Stomach (tissue), 9 donors: ENCODE measurements around the gene ZDHHC13. TPM values are rescaled to one million over a fixed set of nuclear protein-coding genes. Genes with fewer than 3 reads are reported as not detected.

Experiments
- DNase-seq, 2 donors: peaks; one replicate each; pipeline versions ENCODE4 v3.0.0 to v3.0.0-alpha.2; 2013 to 2019
- H3K27ac ChIP-seq, 5 donors: fragments of 200-600 bp in 4 of 5; sonication (generic) in 4 of 5; one replicate each; pipeline ENCODE4 v1.5.1; 2013 to 2019; ENCODE audit warnings: mild to moderate bottlenecking in 1 of 5, moderate library complexity in 1 of 5
- H3K27me3 ChIP-seq, 3 donors: fragments of 200-600 bp; sonication (generic); one replicate each; pipeline ENCODE4 v1.5.1; 2017 to 2019; ENCODE audit warnings: mixed run types in 1 of 3
- H3K36me3 ChIP-seq, 4 donors: fragments of 200-600 bp; sonication (generic); 1 replicate in 3 of 4; 2 replicates in 1 of 4; pipeline ENCODE4 v1.5.1; 2016 to 2019
- H3K4me1 ChIP-seq, 4 donors: fragments of 200-600 bp; sonication (generic); one replicate each; pipeline ENCODE4 v1.5.1; 2016 to 2019
- H3K4me3 ChIP-seq, 4 donors: fragments of 200-600 bp; sonication (generic) in 3 of 4; one replicate each; pipeline ENCODE4 v1.5.1; 2016 to 2019; ENCODE audit warnings: mild to moderate bottlenecking in 1 of 4
- H3K9me3 ChIP-seq, 4 donors: fragments of 200-600 bp; sonication (generic); one replicate each; pipeline ENCODE4 v1.5.1; 2016 to 2019
- CTCF ChIP-seq, 7 experiments: fragments of 450-650 bp in 4 of 7; fragments of 200-600 bp in 3 of 7; sonication (generic) in 3 of 7; IDR thresholded peaks; one replicate each; pipeline ENCODE4 v1.5.1; 2016 to 2019; ENCODE audit warnings: antibody characterized with exemption in 7 of 7, control low read depth in 2 of 7, mild to moderate bottlenecking in 1 of 7
- EP300 ChIP-seq: sonication (generic); formaldehyde crosslinking; IDR thresholded peaks from one replicate; pipeline ENCODE4 v1.6.1; 2017; ENCODE audit warnings: antibody characterized with exemption
- POLR2A ChIP-seq, 4 donors: fragments of 450-650 bp; IDR thresholded peaks; one replicate each; pipeline ENCODE4 v1.6.1; 2016; ENCODE audit warnings: antibody characterized with exemption in 4 of 4, control low read depth in 2 of 4, mild to moderate bottlenecking in 1 of 4, moderate library complexity in 1 of 4
- POLR2AphosphoS5 ChIP-seq, 3 donors: sonication (generic); formaldehyde crosslinking; IDR thresholded peaks; one replicate each; pipeline ENCODE4 v1.6.1; 2016; ENCODE audit warnings: antibody characterized with exemption in 3 of 3
- WGBS, 5 donors: extraction: QIAGEN DNeasy Blood & Tissue Kit in 3 of 5; methylation state at CpG; one replicate each; pipeline versions ENCODE4 v1.1.5 to v1.1.7; 2013 to 2018; 5-methylcytosine and 5-hydroxymethylcytosine counted together
- intact Hi-C: fragments of 100-400 bp; cut with DNase I; formaldehyde crosslinking; loops from one replicate; pipeline ENCODE4 v1.15.1; 2023; ENCODE audit warnings: low total_unique reads
- polyA plus RNA-seq, 3 donors: library from polyadenylated mRNA; stranded (reverse); fragments of 200-250 nt; gene quantifications; one replicate each; pipeline ENCODE4 v1.2.3, GENCODE V29; 2013
- total RNA-seq, 5 donors: library from RNA; depleted of rRNA; stranded (reverse); fragments of >200 nt; gene quantifications; one replicate each; pipeline versions ENCODE4 v1.1.0 to v1.2.3, GENCODE V29; 2014 to 2016
- donor health status: healthy with polysubstance abuse.
- donor health status: Bipolar disorder and iron deficiency.
- donor health status: healthy.

ZDHHC13 gene
- total and polyA plus RNA-seq, 8 donors = 5.5 to 43.9 (median 19.5) TPM

GRCh38 chr11:19181531-19182261 is 64.7 kb downstream of the ZDHHC13 start:
- TF ChIP-seq CTCF (IDR thresholded peaks at IDR 0.05) (no peak), POLR2A (IDR thresholded peaks at IDR 0.05) (no peak), EP300 (no peak), POLR2AphosphoS5 (IDR thresholded peaks at IDR 0.05) (no peak)
- no peak for DNase-seq
- intact Hi-C loops = no loop called here
- H3K4me3 ChIP-seq = no peak overlapping the region
- 79 to 90% (median 87%) methylated on average over 5 of the region's 5 CpGs for WGBS, 5 donors
- no peaks in the 10 kb centered on the region for H3K27me3 ChIP-seq
- H3K9me3 ChIP-seq = no peaks in the 10 kb centered on the region
- no peak overlapping the region for H3K27ac ChIP-seq
- no peaks in the 10 kb centered on the region for H3K4me1 ChIP-seq
- H3K36me3 ChIP-seq = peaks cover 0 to 11% (median 5%) of the 10 kb centered on the region in 4 donors

- WGBS, 5 donors = 79 to 88% (median 85%) methylated on average over 7 of the region's 7 CpGs
- Histone ChIP-seq H3K9me3 (no peaks in the 10 kb centered on the region), H3K4me3 (no peak overlapping the region), H3K27ac (no peak overlapping the region), H3K36me3 (no peaks in the 10 kb centered on the region), H3K4me1 (no peaks in the 10 kb centered on the region), H3K27me3 (no peaks in the 10 kb centered on the region)
- DNase-seq = no peak
- TF ChIP-seq POLR2A (IDR thresholded peaks at IDR 0.05) (no peak), POLR2AphosphoS5 (IDR thresholded peaks at IDR 0.05) (no peak), EP300 (no peak), CTCF (IDR thresholded peaks at IDR 0.05) (no peak)
- intact Hi-C loops = no loop called here
These were observed 66.7 kb downstream of the ZDHHC13 start for GRCh38 chr11:19183646-19184045.

- Histone ChIP-seq H3K27me3 (no peaks in the 10 kb centered on the region), H3K36me3 (no peaks in the 10 kb centered on the region), H3K27ac (no peak overlapping the region), H3K4me3 (no peak overlapping the region), H3K4me1 (no peaks in the 10 kb centered on the region), H3K9me3 (no peaks in the 10 kb centered on the region)
- WGBS, 5 donors = 68 to 83% (median 72%) methylated on average over 2 of the region's 2 CpGs
- intact Hi-C loops = no loop called here
- TF ChIP-seq EP300 (no peak), POLR2A (IDR thresholded peaks at IDR 0.05) (no peak), POLR2AphosphoS5 (IDR thresholded peaks at IDR 0.05) (no peak), CTCF (IDR thresholded peaks at IDR 0.05) (no peak)
- DNase-seq = no peak
These were observed 68.1 kb downstream of the ZDHHC13 start for GRCh38 chr11:19185036-19185435.

GRCh38 chr11:19185516-19186052 is 68.6 kb downstream of the ZDHHC13 start:
- no peak overlapping the region for H3K4me3 ChIP-seq
- intact Hi-C loops = no loop called here
- no peaks in the 10 kb centered on the region for H3K9me3 ChIP-seq
- H3K4me1 ChIP-seq = no peaks in the 10 kb centered on the region
- TF ChIP-seq EP300 (no peak), CTCF (IDR thresholded peaks at IDR 0.05) (no peak), POLR2AphosphoS5 (IDR thresholded peaks at IDR 0.05) (no peak), POLR2A (IDR thresholded peaks at IDR 0.05) (no peak)
- H3K27me3 ChIP-seq = no peaks in the 10 kb centered on the region
- H3K36me3 ChIP-seq = no peaks in the 10 kb centered on the region
- no peak for DNase-seq
- no peak overlapping the region for H3K27ac ChIP-seq
- WGBS, 5 donors = 72 to 77% (median 76%) methylated on average over 6 of the region's 6 CpGs
